Uterus (tissue), 4 donors: ENCODE results near the gene SPOCK1. TPM values are rescaled to one million over a fixed set of nuclear protein-coding genes. Genes with fewer than 3 reads are reported as not detected.

Experiments
- DNase-seq, 2 donors: peaks; one replicate each; pipeline ENCODE4 v3.0.0-alpha.2; 2019 to 2020
- H3K27ac ChIP-seq, 2 donors: fragments of 200-600 bp; sonication (generic); 1 replicate in 1 of 2; 2 replicates in 1 of 2; pipeline ENCODE4 v1.5.1; 2016 to 2018
- H3K27me3 ChIP-seq, 2 donors: fragments of 200-600 bp; sonication (generic); one replicate each; pipeline ENCODE4 v1.5.1; 2018 to 2019; ENCODE audit warnings: control low read depth in 1 of 2
- H3K36me3 ChIP-seq, 2 donors: fragments of 200-600 bp; sonication (generic); one replicate each; pipeline ENCODE4 v1.5.1; 2019; ENCODE audit warnings: control low read depth in 1 of 2
- H3K4me1 ChIP-seq, 2 donors: fragments of 200-600 bp; sonication (generic); one replicate each; pipeline ENCODE4 v1.5.1; 2018 to 2019; ENCODE audit warnings: control low read depth in 1 of 2
- H3K4me3 ChIP-seq, 2 donors: fragments of 200-600 bp; sonication (generic); 1 replicate in 1 of 2; 2 replicates in 1 of 2; pipeline ENCODE4 v1.5.1; 2018 to 2019; ENCODE audit warnings: mild to moderate bottlenecking in 1 of 2
- H3K9me3 ChIP-seq, 2 donors: fragments of 200-600 bp; sonication (generic); one replicate each; pipeline ENCODE4 v1.5.1; 2019; ENCODE audit warnings: control low read depth in 1 of 2
- CTCF ChIP-seq, 4 experiments: fragments of 200-600 bp in 2 of 4; fragments of 450-650 bp in 2 of 4; sonication (generic) in 2 of 4; IDR thresholded peaks; one replicate each; pipeline ENCODE4 v1.5.1; 2016 to 2019; ENCODE audit warnings: antibody characterized with exemption in 4 of 4, mild to moderate bottlenecking in 2 of 4, moderate library complexity in 1 of 4
- POLR2A ChIP-seq, 2 donors: fragments of 450-650 bp; IDR thresholded peaks; one replicate each; pipeline ENCODE4 v1.6.1; 2016; ENCODE audit warnings: antibody characterized with exemption in 2 of 2, mild to moderate bottlenecking in 1 of 2, moderate library complexity in 1 of 2
- intact Hi-C: fragments of 100-400 bp; cut with DNase I; formaldehyde crosslinking; loops from one replicate; pipeline ENCODE4 v1.15.1; 2023; ENCODE audit warnings: low total_unique reads
- total RNA-seq, 4 donors: library from RNA; depleted of rRNA in 3 of 4; stranded (reverse); fragments of >200 nt in 3 of 4; gene quantifications; one replicate each; pipeline versions ENCODE4 v1.1.0 to v1.2.4, GENCODE V29; 2014 to 2023
- donor health status: DM: yes; HTN: yes; CAD: no.

The SPOCK1 gene
- total RNA-seq, 4 donors from 2014 or later = 31.8 to 131 (median 45.1) TPM

- no peak for DNase-seq
- Histone ChIP-seq H3K36me3 (no peaks in the 10 kb centered on the region), H3K4me1 (no peaks in the 10 kb centered on the region), H3K9me3 (no peaks in the 10 kb centered on the region), H3K27me3 (no peaks in the 10 kb centered on the region), H3K27ac (no peak overlapping the region), H3K4me3 (no peak overlapping the region)
- intact Hi-C loops = no loop called here
- TF ChIP-seq POLR2A (IDR thresholded peaks at IDR 0.05) = no peak
- TF ChIP-seq CTCF (IDR thresholded peaks at IDR 0.05) = no peak
Observed at GRCh38 chr5:137344021-137344420, 155.1 kb downstream of the SPOCK1 start.

- no peak for TF ChIP-seq CTCF (IDR thresholded peaks at IDR 0.05)
- TF ChIP-seq POLR2A (IDR thresholded peaks at IDR 0.05) = no peak
- H3K4me3 ChIP-seq = no peak overlapping the region
- intact Hi-C loops = no loop called here
- no peaks in the 10 kb centered on the region for H3K36me3 ChIP-seq
- H3K27me3 ChIP-seq = no peaks in the 10 kb centered on the region
- no peak overlapping the region for H3K27ac ChIP-seq
- H3K4me1 ChIP-seq = no peaks in the 10 kb centered on the region
- H3K9me3 ChIP-seq = no peaks in the 10 kb centered on the region
- no peak for DNase-seq
Observed at GRCh38 chr5:137342764-137343163, 156.4 kb downstream of the SPOCK1 start.

- no peak overlapping the region for H3K27ac ChIP-seq
- H3K9me3 ChIP-seq = no peaks in the 10 kb centered on the region
- TF ChIP-seq POLR2A (IDR thresholded peaks at IDR 0.05) (no peak), CTCF (IDR thresholded peaks at IDR 0.05) (no peak)
- intact Hi-C loops = no loop called here
- H3K36me3 ChIP-seq = no peaks in the 10 kb centered on the region
- H3K4me1 ChIP-seq = no peaks in the 10 kb centered on the region
- H3K27me3 ChIP-seq = no peaks in the 10 kb centered on the region
- no peak overlapping the region for H3K4me3 ChIP-seq
- no peak for DNase-seq
Observed at GRCh38 chr5:137341831-137342230, 157.3 kb downstream of the SPOCK1 start.

- H3K27ac ChIP-seq = no peak overlapping the region
- no peak for DNase-seq
- no peak overlapping the region for H3K4me3 ChIP-seq
- TF ChIP-seq CTCF (IDR thresholded peaks at IDR 0.05) (no peak), POLR2A (IDR thresholded peaks at IDR 0.05) (no peak)
- H3K36me3 ChIP-seq = no peaks in the 10 kb centered on the region
- no peaks in the 10 kb centered on the region for H3K27me3 ChIP-seq
- H3K9me3 ChIP-seq = no peaks in the 10 kb centered on the region
- intact Hi-C loops = no loop called here
- H3K4me1 ChIP-seq = no peaks in the 10 kb centered on the region
Observed at GRCh38 chr5:137340881-137341280, 158.2 kb downstream of the SPOCK1 start.

- Histone ChIP-seq H3K4me3 (no peak overlapping the region), H3K36me3 (no peaks in the 10 kb centered on the region), H3K9me3 (no peaks in the 10 kb centered on the region), H3K27me3 (no peaks in the 10 kb centered on the region), H3K27ac (no peak overlapping the region), H3K4me1 (no peaks in the 10 kb centered on the region)
- TF ChIP-seq CTCF (IDR thresholded peaks at IDR 0.05) = no peak
- TF ChIP-seq POLR2A (IDR thresholded peaks at IDR 0.05) = no peak
- no peak for DNase-seq
- intact Hi-C loops = no loop called here
Observed at GRCh38 chr5:137336565-137337120, 162.5 kb downstream of the SPOCK1 start.
